ENCODE data around the gene SHFL.

SHFL gene

DNA sequence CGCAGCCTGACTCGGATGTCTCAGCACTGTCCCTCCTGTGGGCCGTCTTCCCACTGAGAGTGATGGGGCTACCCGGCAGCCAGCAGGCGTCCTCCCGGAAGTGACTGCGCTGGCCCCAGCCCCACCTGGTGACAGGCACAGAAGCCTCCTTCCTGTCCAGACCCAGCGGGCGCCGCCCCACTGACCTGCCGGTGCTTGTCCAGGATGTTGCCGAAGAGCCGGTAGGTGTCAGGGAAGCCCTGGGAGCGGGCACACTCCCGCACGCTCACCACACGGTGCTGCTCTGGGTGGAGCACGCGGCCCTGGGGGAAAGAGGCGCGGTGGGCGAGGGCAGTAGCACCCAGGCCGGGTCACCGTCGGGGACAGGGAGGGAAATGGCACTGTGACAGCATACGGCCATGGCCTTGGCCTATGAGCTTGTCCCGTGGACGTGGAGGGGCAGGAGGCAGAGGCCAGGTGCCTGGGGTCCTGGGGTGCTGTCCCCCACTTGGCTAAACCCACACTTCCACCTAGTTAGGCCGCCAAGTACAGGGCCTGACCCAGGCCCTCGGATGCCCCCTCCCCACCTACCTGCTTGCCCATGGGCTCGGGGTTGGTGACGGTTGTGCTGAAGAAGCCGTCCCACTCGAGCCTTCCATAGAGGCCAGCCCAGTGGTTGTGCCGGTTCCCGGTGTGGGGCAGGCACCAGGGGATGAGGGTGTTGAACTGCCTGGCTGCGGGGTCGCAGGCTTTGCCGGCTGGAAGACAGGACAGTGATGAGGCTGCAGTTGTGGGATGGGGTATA lies 49.6 kb downstream of the SHFL start:
- no peak for DNase-seq

DNA sequence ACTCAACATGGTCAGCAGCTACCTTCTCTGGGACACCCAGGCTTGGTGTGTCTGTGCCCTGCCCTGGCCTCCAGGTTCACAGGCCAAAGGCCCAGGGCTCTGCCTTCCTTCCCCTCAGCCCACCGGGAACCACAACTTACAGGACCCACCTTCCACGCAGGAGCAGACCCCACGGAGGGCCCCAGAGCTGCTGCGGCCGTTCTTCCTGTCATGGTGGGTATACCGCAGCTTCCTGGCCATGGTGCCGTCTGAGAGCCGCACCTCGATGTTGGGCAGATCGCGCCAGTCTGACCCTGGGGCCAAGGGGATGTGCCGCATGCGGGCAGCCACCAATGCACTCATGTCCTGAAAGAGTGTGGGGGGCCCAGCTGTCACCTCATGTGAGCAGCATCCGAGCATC lies 50.8 kb downstream of the SHFL start:
- DNase-seq: no peak

DNA sequence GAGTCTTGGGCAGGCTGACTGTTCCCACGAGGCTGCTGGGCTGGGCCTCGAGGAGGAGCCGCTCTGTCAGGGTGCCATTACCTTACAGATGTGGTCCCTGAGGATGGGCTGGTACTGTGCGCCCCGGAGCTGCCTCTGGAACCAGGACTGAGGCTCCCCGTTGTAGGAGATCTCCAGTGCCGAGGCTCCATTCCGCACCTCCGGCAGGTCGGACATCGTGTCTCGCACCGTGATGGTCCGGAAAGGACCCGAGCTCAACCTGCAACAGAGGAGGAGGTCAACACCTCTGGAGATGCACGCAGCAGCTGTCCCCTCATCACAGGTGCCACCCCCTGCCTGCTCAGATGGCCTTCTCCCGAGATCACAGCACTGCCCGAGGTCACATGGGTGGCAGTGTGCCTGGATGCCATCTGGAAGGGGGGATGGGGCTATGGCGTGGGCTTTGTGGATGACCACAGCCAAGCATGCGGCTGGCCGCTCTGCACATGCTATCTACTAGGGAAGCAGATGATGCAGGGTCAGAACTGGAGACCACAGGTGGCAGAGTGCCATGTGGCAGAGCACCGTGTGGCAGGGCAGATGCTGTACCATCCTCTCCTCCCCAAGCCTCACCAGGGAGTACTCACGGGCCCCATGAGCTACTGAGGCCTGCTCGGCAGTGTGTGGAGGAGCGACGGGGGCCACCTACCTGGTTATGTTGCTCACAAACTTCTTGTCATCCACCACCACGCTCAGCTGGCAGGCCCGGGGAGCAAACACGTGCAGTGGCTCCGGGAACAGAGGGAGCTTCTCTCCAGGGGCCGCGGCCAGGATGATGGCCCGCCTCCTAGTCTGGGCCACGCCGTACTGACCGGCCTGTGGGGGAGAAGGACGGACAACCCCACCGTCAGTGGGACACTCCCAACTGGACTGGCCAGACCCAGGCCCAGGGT lies 51.9 kb downstream of the SHFL start:
- DNase-seq: no peak

DNA sequence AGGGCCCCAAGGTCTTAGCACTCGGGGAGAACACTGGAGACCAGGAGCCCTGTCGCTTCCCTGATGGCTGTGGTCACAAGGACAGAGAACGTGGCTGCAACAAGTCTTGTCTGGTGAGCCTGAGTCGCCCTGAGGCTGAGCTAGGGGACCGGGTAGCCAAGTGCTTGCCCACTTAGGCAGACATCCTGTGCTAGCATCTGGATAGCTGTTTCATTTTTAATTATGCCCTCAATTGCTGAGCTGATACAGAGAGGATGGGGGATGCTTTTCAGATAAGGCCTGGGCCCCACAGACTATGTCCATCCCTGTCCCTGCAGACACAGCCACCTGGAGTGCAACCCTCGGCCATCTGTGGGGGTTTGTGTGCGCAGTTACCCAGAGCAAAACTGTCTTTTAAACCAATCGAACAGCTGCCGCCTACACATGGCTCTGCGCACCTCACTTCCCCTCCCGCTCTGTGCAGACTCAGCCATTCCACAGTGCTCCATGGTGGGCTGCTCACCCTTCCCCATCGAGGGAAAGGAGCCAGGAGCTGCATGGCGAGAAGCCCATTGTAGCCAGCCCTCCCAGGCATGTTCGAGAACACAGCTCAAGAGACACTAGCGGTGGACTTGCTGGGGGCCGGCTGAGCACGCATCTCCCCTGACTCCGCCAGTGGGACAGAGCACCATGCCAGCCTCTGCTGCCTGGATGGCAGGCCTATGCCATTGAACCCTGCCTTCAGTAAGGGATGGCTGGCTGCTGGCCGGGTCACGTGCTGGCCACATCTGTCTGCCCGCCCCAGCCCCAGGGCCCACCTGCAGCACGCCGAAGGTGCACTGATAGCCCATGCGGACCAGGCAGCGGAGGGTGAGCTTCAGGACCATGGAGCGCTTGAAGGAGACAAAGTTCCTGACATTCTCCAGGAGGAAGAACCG lies 53.0 kb downstream of the SHFL start:
- DNase-seq: no peak

DNA sequence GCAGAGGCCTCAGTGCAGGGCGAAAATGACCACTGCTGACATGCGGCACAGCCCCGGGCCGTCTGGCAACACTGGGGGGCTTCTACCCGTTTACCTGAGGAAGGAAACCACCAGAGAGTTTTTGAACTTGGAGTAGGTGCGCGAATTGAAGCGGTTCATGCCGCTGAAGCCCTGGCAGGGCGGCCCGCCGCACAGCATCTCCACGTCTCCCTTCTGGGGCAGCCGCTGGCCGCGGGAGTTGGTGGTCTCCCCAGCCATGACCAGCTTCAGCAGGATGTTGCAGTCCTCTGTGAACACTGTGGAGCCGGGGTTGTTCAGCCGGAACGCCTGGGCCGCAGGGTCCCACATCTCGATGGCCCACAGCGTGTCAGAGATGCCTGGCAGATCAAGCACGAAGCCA lies 53.8 kb downstream of the SHFL start:
- no peak for DNase-seq

DNA sequence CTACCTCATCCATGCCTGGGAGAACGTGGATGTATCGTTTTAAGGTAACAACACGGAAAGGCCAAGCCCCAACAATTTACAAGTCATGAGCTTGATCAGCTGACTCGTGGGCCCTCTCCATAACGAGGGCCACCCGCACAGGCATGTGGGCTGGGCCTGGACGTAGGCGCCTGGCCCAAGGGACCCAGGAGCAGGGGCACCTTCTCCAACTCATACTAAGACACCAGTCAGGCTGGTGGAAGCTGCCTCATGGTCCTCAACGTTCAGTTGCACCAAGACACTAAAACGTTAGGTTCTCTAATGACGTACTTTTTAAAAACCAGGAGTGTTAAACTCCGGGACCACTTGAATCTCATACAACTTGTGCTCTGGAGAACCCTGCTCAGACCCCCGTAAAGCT lies 55.4 kb downstream of the SHFL start:
- DNase-seq: no peak

DNA sequence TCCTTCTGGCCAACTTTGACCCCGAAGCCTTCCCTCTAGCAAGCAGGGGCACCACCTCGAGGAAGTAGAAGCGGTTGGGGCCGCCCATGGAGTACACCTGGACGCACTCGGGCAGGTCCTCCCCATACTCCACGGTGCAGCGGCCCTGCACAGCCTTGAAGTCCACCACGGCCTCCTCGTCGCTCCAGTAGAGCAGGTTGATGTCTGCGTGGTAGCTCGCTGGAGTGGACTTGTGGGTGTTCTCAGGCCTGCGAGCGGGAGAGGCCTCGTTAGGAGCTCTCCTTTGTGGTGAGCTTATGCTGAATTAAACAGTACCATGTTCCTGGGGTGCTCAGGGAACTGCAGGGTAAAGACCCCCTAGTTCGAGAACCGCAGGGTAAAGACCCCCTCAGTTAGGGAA lies 55.9 kb downstream of the SHFL start:
- no peak for DNase-seq
